ENCODE results near the gene ZNF747. TPM values are rescaled to one million over a fixed set of nuclear protein-coding genes. Genes with fewer than 3 reads are reported as not detected.

ZNF747 gene
- total RNA-seq, 4 donors from 2014 or later, result 7.8 to 12.1 (median 10.1) TPM

- no peak for TF ChIP-seq CTCF (IDR thresholded peaks at IDR 0.05; ENCODE audit: low read depth)
Observed at GRCh38 chr16:30503403-30504296, 31.0 kb downstream of the ZNF747 start.

GRCh38 chr16:30499284-30499683, 35.4 kb downstream of the ZNF747 start:
- TF ChIP-seq CTCF (IDR thresholded peaks at IDR 0.05; ENCODE audit: low read depth), result no peak

GRCh38 chr16:30494709-30495108, 39.9 kb downstream of the ZNF747 start:
- TF ChIP-seq CTCF (IDR thresholded peaks at IDR 0.05; ENCODE audit: low read depth), result no peak

- no peak for TF ChIP-seq CTCF (IDR thresholded peaks at IDR 0.05; ENCODE audit: low read depth)
Observed at GRCh38 chr16:30493941-30494488, 40.6 kb downstream of the ZNF747 start.

- TF ChIP-seq CTCF (IDR thresholded peaks at IDR 0.05; ENCODE audit: low read depth), result no peak
Observed at GRCh38 chr16:30491744-30492308, 42.8 kb downstream of the ZNF747 start.

- TF ChIP-seq CTCF (IDR thresholded peaks at IDR 0.05; ENCODE audit: low read depth), result no peak
Observed at GRCh38 chr16:30491229-30491628, 43.4 kb downstream of the ZNF747 start.

GRCh38 chr16:30490210-30490609, 44.4 kb downstream of the ZNF747 start:
- no peak for TF ChIP-seq CTCF (IDR thresholded peaks at IDR 0.05; ENCODE audit: low read depth)

Measured in subcutaneous adipose tissue (tissue), 4 donors.